ENCODE measurements around the gene SLX9. TPM values are rescaled to one million over a fixed set of nuclear protein-coding genes. Genes with fewer than 3 reads are reported as not detected.

The SLX9 gene
- total RNA-seq, 6 donors from 2014 or later = 5.5 to 34.6 (median 22.8) TPM

DNA sequence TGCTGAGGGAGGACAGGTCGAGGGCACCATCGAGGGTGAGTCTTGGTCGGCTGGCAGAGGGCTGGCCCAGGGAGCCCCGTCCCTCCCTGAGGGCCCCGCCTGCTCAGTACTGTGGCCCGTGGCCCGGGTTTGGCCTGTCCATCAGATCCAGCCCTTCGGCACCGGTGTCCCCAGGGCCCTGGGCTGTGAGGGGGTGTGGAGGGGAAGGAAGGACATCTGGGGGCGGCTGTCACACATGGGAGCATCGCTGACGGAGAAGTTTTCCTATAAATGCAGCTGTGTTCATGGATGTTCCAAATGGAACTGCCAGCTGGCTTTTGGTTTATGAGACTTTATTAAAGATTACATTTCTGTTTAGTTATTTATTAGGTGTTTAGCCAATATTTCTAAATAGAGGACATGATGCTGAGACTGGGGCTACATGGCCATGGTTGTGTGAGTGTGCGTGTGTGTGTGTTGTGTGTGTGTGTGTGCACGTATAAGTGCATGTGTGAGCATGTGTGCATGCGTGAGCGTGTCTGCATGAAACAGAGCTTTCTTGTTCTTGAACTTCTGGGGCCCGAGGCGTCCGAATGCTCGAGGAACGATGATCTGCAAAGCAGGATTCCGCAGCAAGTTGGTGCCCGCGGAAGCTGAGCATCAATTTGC lies 54.3 kb downstream of the SLX9 start:
- Histone ChIP-seq H3K27me3 (no peaks in the 10 kb centered on the region), H3K9me3 (no peaks in the 10 kb centered on the region), H3K36me3 (no peaks in the 10 kb centered on the region), H3K27ac (peak overlapping the region in 3 of 4 donors; percentile 41 to 85 (median 75)), H3K4me3 (no peak overlapping the region), H3K4me1 (peaks cover 3 to 13% (median 7%) of the 10 kb centered on the region in 4 donors)
- TF ChIP-seq POLR2AphosphoS5 (IDR thresholded peaks at IDR 0.05) = peak; percentile 23 to 48
- no peak for TF ChIP-seq EP300 (IDR thresholded peaks at IDR 0.05)
- TF ChIP-seq POLR2A (IDR thresholded peaks at IDR 0.05) = no peak
- TF ChIP-seq, protein P1, sequence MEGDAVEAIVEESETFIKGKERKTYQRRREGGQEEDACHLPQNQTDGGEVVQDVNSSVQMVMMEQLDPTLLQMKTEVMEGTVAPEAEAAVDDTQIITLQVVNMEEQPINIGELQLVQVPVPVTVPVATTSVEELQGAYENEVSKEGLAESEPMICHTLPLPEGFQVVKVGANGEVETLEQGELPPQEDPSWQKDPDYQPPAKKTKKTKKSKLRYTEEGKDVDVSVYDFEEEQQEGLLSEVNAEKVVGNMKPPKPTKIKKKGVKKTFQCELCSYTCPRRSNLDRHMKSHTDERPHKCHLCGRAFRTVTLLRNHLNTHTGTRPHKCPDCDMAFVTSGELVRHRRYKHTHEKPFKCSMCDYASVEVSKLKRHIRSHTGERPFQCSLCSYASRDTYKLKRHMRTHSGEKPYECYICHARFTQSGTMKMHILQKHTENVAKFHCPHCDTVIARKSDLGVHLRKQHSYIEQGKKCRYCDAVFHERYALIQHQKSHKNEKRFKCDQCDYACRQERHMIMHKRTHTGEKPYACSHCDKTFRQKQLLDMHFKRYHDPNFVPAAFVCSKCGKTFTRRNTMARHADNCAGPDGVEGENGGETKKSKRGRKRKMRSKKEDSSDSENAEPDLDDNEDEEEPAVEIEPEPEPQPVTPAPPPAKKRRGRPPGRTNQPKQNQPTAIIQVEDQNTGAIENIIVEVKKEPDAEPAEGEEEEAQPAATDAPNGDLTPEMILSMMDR (IDR thresholded peaks at IDR 0.05) = no peak
- 79 to 85% methylated on average over 18 to 19 of the region's 24 CpGs for WGBS, 2 donors
- no peak for ATAC-seq (ENCODE audit: low FRiP score in 2 of 2)
- DNase-seq = peak in 1 of 2 donors; percentile 75

DNA sequence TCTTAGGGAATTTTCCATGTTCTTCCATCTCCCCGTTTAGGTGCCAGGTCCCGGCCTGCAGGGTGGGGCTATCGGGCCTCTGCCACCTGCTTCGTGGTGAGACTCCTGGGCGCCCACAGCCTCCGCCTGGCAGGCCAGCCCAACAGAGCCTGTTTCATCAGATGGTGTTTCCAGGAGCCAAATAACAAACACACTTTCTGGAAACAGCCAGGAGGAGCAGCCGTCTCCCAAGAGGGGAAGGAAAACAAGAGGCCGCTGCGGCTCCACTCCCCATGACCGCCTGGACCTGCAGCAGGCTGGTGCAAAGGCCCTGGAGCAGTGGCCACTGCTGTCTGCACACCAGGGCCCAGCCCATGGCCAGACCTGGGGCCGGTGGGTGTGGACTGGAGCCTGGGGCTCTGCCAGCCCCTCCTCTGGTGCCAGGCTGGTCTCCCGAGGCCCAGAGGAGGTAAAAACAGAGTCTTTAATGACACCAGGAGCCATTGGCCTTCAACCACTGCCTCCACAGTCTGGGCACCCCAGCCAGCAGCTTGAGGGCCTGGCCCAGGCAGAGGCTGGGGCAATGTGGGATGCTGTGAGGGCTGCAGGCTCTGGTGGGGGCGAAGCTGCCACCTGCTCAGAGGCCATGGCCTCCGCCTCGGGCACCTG lies 55.0 kb downstream of the SLX9 start:
- Histone ChIP-seq H3K9me3 (no peaks in the 10 kb centered on the region), H3K36me3 (no peaks in the 10 kb centered on the region), H3K4me1 (peaks cover 3 to 13% (median 7%) of the 10 kb centered on the region in 4 donors), H3K27me3 (no peaks in the 10 kb centered on the region), H3K4me3 (no peak overlapping the region), H3K27ac (peak overlapping the region in 2 of 4 donors; percentile 35 to 64)
- TF ChIP-seq, protein P1 (IDR thresholded peaks at IDR 0.05) = no peak
- TF ChIP-seq POLR2A (IDR thresholded peaks at IDR 0.05) = no peak
- ATAC-seq (ENCODE audit: low FRiP score in 2 of 2) = no peak
- WGBS, 2 donors = 69 to 90% methylated on average over 4 to 14 of the region's 15 CpGs
- peak in 1 of 2 donors; percentile 60 for DNase-seq

DNA sequence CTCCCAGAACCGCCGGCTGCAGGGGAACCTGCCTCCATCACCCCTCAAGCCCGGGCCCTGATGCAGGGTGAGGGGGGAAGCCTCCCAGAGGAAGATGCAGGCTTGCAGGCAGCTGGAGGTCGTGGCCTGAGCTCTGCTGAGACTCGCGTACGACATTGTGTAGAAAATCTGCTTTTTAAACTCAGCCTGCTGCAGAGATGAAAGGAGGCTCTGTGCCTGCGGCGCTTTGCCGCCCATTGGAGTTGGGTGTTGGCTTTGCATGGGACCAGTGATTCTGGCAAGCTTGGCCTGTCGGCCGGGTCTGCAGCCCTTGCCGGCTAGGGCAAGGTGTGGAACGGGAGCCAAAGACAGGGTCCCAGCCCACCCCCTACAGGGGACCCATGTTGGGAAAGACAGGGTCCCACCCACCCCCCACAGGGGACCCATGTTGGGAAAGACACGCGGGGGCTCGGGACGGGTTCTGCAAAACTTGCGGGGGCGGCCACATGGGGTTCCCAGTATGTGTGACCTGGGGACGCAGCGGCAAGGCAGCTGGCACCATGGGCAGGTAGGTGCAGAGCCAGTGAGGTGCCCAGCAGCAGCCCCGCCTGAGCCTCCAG lies 55.6 kb downstream of the SLX9 start:
- peak in 1 of 2 donors; percentile 67 for DNase-seq
- Histone ChIP-seq H3K4me1 (peaks cover 3 to 13% (median 8%) of the 10 kb centered on the region in 4 donors), H3K4me3 (no peak overlapping the region), H3K36me3 (no peaks in the 10 kb centered on the region), H3K27ac (peak overlapping the region in 2 of 4 donors; percentile 35 to 64), H3K27me3 (no peaks in the 10 kb centered on the region), H3K9me3 (no peaks in the 10 kb centered on the region)
- no peak for TF ChIP-seq POLR2AphosphoS5 (IDR thresholded peaks at IDR 0.05)
- TF ChIP-seq EP300 (IDR thresholded peaks at IDR 0.05) = no peak
- no peak for TF ChIP-seq POLR2A (IDR thresholded peaks at IDR 0.05)
- TF ChIP-seq, protein P1 (IDR thresholded peaks at IDR 0.05) = no peak
- WGBS, 2 donors = 75 to 87% methylated on average over 10 to 22 of the region's 23 CpGs
- no peak for ATAC-seq (ENCODE audit: low FRiP score in 2 of 2)

DNA sequence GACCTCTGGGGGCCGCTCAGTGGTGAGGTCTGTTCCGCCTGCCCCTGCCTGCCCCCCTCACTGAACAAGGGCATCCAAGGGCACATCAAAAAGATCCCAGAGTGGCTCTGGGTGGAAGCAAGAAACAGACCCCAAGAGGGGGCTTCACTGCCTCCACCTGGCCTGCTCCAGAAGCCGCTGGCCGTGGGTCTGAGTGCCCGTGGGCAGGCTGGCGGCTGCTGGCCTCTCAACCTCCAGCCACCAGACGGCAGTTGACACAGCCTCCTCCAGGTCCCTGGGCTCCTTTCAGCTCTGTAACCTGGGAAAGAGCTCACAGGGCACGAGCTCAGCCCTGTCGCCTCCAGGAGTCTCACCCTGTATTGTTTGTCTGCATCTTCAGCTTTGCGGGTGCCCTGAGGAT lies 56.3 kb downstream of the SLX9 start:
- TF ChIP-seq, protein P1 (IDR thresholded peaks at IDR 0.05) = no peak
- TF ChIP-seq POLR2A (IDR thresholded peaks at IDR 0.05) = no peak
- no peak for TF ChIP-seq EP300 (IDR thresholded peaks at IDR 0.05)
- TF ChIP-seq POLR2AphosphoS5 (IDR thresholded peaks at IDR 0.05) = no peak
- no peaks in the 10 kb centered on the region for H3K27me3 ChIP-seq
- WGBS, 2 donors = 82% methylated on average over 6 of the region's 10 CpGs; no CpG with 5 or more reads in 1 of the 2 donors
- no peaks in the 10 kb centered on the region for H3K36me3 ChIP-seq
- no peak overlapping the region for H3K4me3 ChIP-seq
- peaks cover 3 to 16% (median 10%) of the 10 kb centered on the region in 4 donors for H3K4me1 ChIP-seq
- H3K27ac ChIP-seq = peak overlapping the region in 2 of 4 donors; percentile 15 to 38
- ATAC-seq (ENCODE audit: low FRiP score in 2 of 2) = no peak
- H3K9me3 ChIP-seq = no peaks in the 10 kb centered on the region
- peak in 1 of 2 donors; percentile 52 for DNase-seq
